SK-N-SH treated with all-trans-retinoic acid at 6 μM for 48 hours (cell line): Measurements from ENCODE around the gene ATP11A.

Experiments used
- ARNTL ChIP-seq: fragments of 450-650 bp; formaldehyde crosslinking; IDR thresholded peaks from 2 replicates; pipeline ENCODE4 v1.5.0; 2020; ENCODE audit warnings: low read depth, mild to moderate bottlenecking, moderate library complexity, borderline replicate concordance
- CSRNP3 ChIP-seq: fragments of 250-450 bp; sonication (Bioruptor Pico); IDR thresholded peaks from 2 replicates; pipeline ENCODE4 v1.5.1; 2021; ENCODE audit warnings: mild to moderate bottlenecking, moderate library complexity
- ESRRG ChIP-seq: fragments of 250-450 bp; sonication (Bioruptor Pico); IDR thresholded peaks from 2 replicates; pipeline ENCODE4 v1.6.1; 2021; ENCODE audit warnings: mild to moderate bottlenecking
- PPARA ChIP-seq: fragments of 250-450 bp; sonication (Bioruptor Pico); IDR thresholded peaks from 2 replicates; pipeline ENCODE4 v1.5.0; 2020; ENCODE audit warnings: mild to moderate bottlenecking, borderline replicate concordance
- ZFP3 ChIP-seq: fragments of 250-450 bp; sonication (Bioruptor Pico); IDR thresholded peaks from 2 replicates; pipeline ENCODE4 v1.5.0; 2020; ENCODE audit warnings: mild to moderate bottlenecking, moderate library complexity

DNA sequence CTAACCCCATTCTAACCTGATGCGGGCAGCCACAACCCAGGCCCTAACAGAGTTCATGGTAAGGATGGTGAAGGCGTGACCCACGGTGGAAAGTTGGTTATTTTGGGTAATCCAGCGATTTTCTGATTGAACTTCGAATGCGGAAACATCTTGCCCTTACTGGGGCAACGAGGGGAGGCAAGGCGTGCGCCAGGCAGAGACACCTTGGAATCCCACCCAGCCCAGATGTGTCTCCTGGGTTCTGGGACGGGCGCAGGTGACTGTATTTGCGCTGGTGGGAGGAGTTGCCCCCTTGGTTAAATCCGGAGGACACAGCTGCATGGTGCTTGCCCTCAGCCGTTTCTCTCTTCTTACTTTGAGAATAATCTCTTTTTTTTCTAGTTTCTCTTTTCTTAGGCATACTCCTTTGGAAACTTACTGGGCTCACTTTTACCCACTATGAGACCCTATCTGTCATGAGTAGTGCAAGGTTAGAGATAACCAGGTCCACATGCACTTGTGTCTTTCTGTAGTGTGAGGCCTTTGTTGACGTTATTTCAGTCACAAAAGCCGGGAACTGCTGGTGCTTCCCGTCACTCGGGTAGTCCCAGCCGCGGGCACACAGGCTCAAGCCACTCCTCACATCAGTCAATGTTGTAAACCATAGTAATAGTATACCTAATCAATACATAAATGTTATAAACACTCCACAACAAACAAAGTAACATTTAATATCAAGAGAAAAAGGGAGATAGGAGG is 81.5 kb downstream of the ATP11A start:
- TF ChIP-seq ARNTL (CRISPR knock-in tag): no peak
- TF ChIP-seq PPARA (CRISPR knock-in tag): no peak
- no peak for TF ChIP-seq ZFP3 (CRISPR knock-in tag)
- no peak for TF ChIP-seq CSRNP3 (CRISPR knock-in tag)
- TF ChIP-seq ESRRG (CRISPR knock-in tag): no peak
